Spleen (tissue), 11 donors: ENCODE results near the gene TKFC. TPM values are rescaled to one million over a fixed set of nuclear protein-coding genes. Genes with fewer than 3 reads are reported as not detected.

Experiments
- DNase-seq: peaks from one replicate; pipeline ENCODE4 v3.0.0-alpha.2; 2020
- H3K27ac ChIP-seq, 8 donors: fragments of 200-600 bp; sonication (generic) in 7 of 8; 1 replicate in 4 of 8; 2 replicates in 4 of 8; pipeline versions ENCODE4 v1.5.0 to v1.8.0; 2016 to 2021; ENCODE audit warnings: inconsistent platforms in 4 of 8, mild to moderate bottlenecking in 4 of 8, moderate library complexity in 1 of 8
- H3K27me3 ChIP-seq, 7 donors: fragments of 200-600 bp; sonication (generic) in 6 of 7; replicated peaks in 1 of 7; 1 replicate in 4 of 7; 2 replicates in 3 of 7; pipeline versions ENCODE4 v1.5.0 to v1.8.0; 2016 to 2021; ENCODE audit warnings: inconsistent platforms in 3 of 7, mild to moderate bottlenecking in 1 of 7
- H3K36me3 ChIP-seq, 6 donors: fragments of 200-600 bp; sonication (generic) in 5 of 6; 1 replicate in 4 of 6; 2 replicates in 2 of 6; pipeline versions ENCODE4 v1.5.0 to v1.8.0; 2016 to 2021; ENCODE audit warnings: inconsistent platforms in 2 of 6
- H3K4me1 ChIP-seq, 6 donors: fragments of 200-600 bp; sonication (generic) in 5 of 6; 1 replicate in 3 of 6; 2 replicates in 3 of 6; pipeline versions ENCODE4 v1.5.0 to v1.8.0; 2016 to 2021; ENCODE audit warnings: inconsistent platforms in 3 of 6
- H3K4me3 ChIP-seq, 8 donors: fragments of 200-600 bp; sonication (generic) in 7 of 8; 1 replicate in 4 of 8; 2 replicates in 4 of 8; pipeline versions ENCODE4 v1.5.0 to v1.8.0; 2016 to 2021; ENCODE audit warnings: inconsistent platforms in 4 of 8, mild to moderate bottlenecking in 4 of 8, moderate library complexity in 2 of 8
- H3K9me3 ChIP-seq, 8 donors: fragments of 200-600 bp; sonication (generic) in 7 of 8; 1 replicate in 4 of 8; 2 replicates in 4 of 8; pipeline versions ENCODE4 v1.5.0 to v1.8.0; 2016 to 2021; ENCODE audit warnings: inconsistent platforms in 4 of 8
- CTCF ChIP-seq, 11 experiments: fragments of 200-600 bp in 7 of 11; fragments of 450-650 bp in 4 of 11; sonication (generic) in 4 of 11; IDR thresholded peaks in 8 of 11; conservative IDR thresholded peaks in 3 of 11; 1 replicate in 7 of 11; 2 replicates in 4 of 11; pipeline versions ENCODE4 v1.4.0 to v1.8.0; 2016 to 2021; ENCODE audit warnings: antibody characterized with exemption in 11 of 11, inconsistent platforms in 4 of 11, mild to moderate bottlenecking in 1 of 11
- POLR2A ChIP-seq, 3 donors: fragments of 450-650 bp; IDR thresholded peaks; one replicate each; pipeline ENCODE4 v1.5.1; 2017; ENCODE audit warnings: antibody characterized with exemption in 3 of 3, mild to moderate bottlenecking in 1 of 3
- POLR2AphosphoS5 ChIP-seq, 3 donors: sonication (generic); formaldehyde crosslinking; IDR thresholded peaks; one replicate each; pipeline ENCODE4 v1.5.1; 2017; ENCODE audit warnings: antibody characterized with exemption in 3 of 3
- WGBS, 5 donors: extraction: QIAGEN DNeasy Blood & Tissue Kit in 3 of 5; methylation state at CpG; one replicate each; pipeline versions ENCODE4 v1.1.5 to v1.1.7; 2013 to 2018; 5-methylcytosine and 5-hydroxymethylcytosine counted together
- intact Hi-C: fragments of 100-400 bp; cut with DNase I; formaldehyde crosslinking; loops from one replicate; pipeline ENCODE4 v1.15.0; 2023; ENCODE audit warnings: low total_unique reads
- polyA plus RNA-seq, 3 donors: library from polyadenylated mRNA; stranded (reverse); fragments of 200-250 nt; gene quantifications; one replicate each; pipeline ENCODE4 v1.2.1, GENCODE V29; 2013
- total RNA-seq, 7 donors: library from RNA; depleted of rRNA in 3 of 7; stranded (reverse); fragments of >200 nt in 3 of 7; fragmentation: NEBNext Ultra II Directional in 4 of 7; extraction: Animal tissue kit (Norgen Biotek cat#: 25700) in 4 of 7; gene quantifications; one replicate each; pipeline versions ENCODE4 v1.1.0 to v1.2.1, GENCODE V29; 2016 to 2021
- donor health status: healthy with polysubstance abuse.
- donor health status: DM: no; HTN: no; CAD: no; lungs with moderate emphysema.
- donor health status: DM: no; HTN: no; CAD: no.
- donor health status: Bipolar disorder and iron deficiency.
- donor health status: healthy.
- donor health status: DM: no; HTN: no; CAD: no.
- donor health status: DM: yes; HTN: yes; CAD: no.

Gene TKFC
- total and polyA plus RNA-seq, 10 donors = 30.6 to 61.5 (median 34.9) TPM

- H3K27ac ChIP-seq = no peak overlapping the region
- no peak overlapping the region for H3K4me3 ChIP-seq
- no peak for DNase-seq
- H3K9me3 ChIP-seq = no peaks in the 10 kb centered on the region
- intact Hi-C loops = no loop called here
- H3K27me3 ChIP-seq = no peaks in the 10 kb centered on the region
- no peak for TF ChIP-seq POLR2A (IDR thresholded peaks at IDR 0.05)
- no peak for TF ChIP-seq CTCF (IDR thresholded peaks at IDR 0.05 in 8 of 11, conservative IDR thresholded peaks at IDR 0.05 in 3 of 11)
- no peak for TF ChIP-seq POLR2AphosphoS5 (IDR thresholded peaks at IDR 0.05)
- 87 to 95% (median 92%) methylated on average over 5 of the region's 5 CpGs for WGBS, 5 donors
- H3K36me3 ChIP-seq = peaks cover 0 to 57% (median 54%) of the 10 kb centered on the region in 6 donors
- H3K4me1 ChIP-seq = peaks cover 31 to 60% (median 46%) of the 10 kb centered on the region in 6 donors
These were observed 31.1 kb downstream of the TKFC start for GRCh38 chr11:61364012-61364675.

GRCh38 chr11:61367406-61367805 lies 34.4 kb downstream of the TKFC start:
- WGBS, 5 donors = 84 to 95% (median 88%) methylated on average over 6 of the region's 6 CpGs
- Histone ChIP-seq H3K27ac (peak overlapping the region in 1 of 8 donors; percentile 15), H3K4me3 (no peak overlapping the region), H3K36me3 (peaks cover 0 to 76% (median 61%) of the 10 kb centered on the region in 6 donors), H3K4me1 (peaks cover 16 to 53% (median 33%) of the 10 kb centered on the region in 6 donors), H3K9me3 (no peaks in the 10 kb centered on the region), H3K27me3 (no peaks in the 10 kb centered on the region)
- intact Hi-C loops = no loop called here
- TF ChIP-seq POLR2AphosphoS5 (IDR thresholded peaks at IDR 0.05) (no peak), CTCF (IDR thresholded peaks at IDR 0.05 in 8 of 11, conservative IDR thresholded peaks at IDR 0.05 in 3 of 11) (no peak), POLR2A (IDR thresholded peaks at IDR 0.05) (no peak)
- no peak for DNase-seq

GRCh38 chr11:61368646-61369045 lies 35.6 kb downstream of the TKFC start:
- H3K4me1 ChIP-seq = peaks cover 7 to 40% (median 22%) of the 10 kb centered on the region in 6 donors
- peak overlapping the region in 7 of 8 donors; percentile 22 to 69 (median 51) for H3K27ac ChIP-seq
- H3K36me3 ChIP-seq = peaks cover 0 to 78% (median 61%) of the 10 kb centered on the region in 6 donors
- H3K4me3 ChIP-seq = no peak overlapping the region
- WGBS, 5 donors = 76 to 93% (median 82%) methylated on average over 7 of the region's 7 CpGs
- H3K27me3 ChIP-seq = no peaks in the 10 kb centered on the region
- no peak for DNase-seq
- TF ChIP-seq POLR2AphosphoS5 (IDR thresholded peaks at IDR 0.05) (no peak), CTCF (IDR thresholded peaks at IDR 0.05 in 8 of 11, conservative IDR thresholded peaks at IDR 0.05 in 3 of 11) (no peak), POLR2A (IDR thresholded peaks at IDR 0.05) (no peak)
- intact Hi-C loops = no loop called here
- H3K9me3 ChIP-seq = no peaks in the 10 kb centered on the region
